Smooth muscle cell (in vitro differentiated cells): Measurements from ENCODE around the gene CCDC8. TPM values are rescaled to one million over a fixed set of nuclear protein-coding genes. Genes with fewer than 3 reads are reported as not detected.

ENCODE experiments used
- DNase-seq: peaks from one replicate; lab custom pipeline; 2025; ENCODE audit not compliant: unreplicated experiment; lab: John Stamatoyannopoulos, UW
- H2AFZ ChIP-seq: fragments of 200-600 bp; sonication (generic); 2 replicates; pipeline ENCODE4 v1.6.0; 2016; ENCODE audit warnings: antibody characterized with exemption, low read depth, mild to moderate bottlenecking
- H3F3A ChIP-seq: fragments of 200-600 bp; sonication (generic); 2 replicates; pipeline ENCODE4 v1.6.0; 2017; ENCODE audit warnings: antibody characterized with exemption, low read depth
- H3K27ac ChIP-seq: fragments of 200-600 bp; sonication (generic); 2 replicates; pipeline ENCODE4 v1.5.1; 2016; ENCODE audit warnings: low read depth, mild to moderate bottlenecking
- H3K27me3 ChIP-seq: fragments of 200-600 bp; sonication (generic); 2 replicates; pipeline ENCODE4 v1.6.1; 2016; ENCODE audit warnings: low read depth, mild to moderate bottlenecking
- H3K36me3 ChIP-seq: fragments of 200-600 bp; sonication (generic); 2 replicates; pipeline ENCODE4 v1.5.1; 2016; ENCODE audit warnings: low read depth
- H3K4me1 ChIP-seq: fragments of 200-600 bp; sonication (generic); 2 replicates; pipeline ENCODE4 v1.5.1; 2016; ENCODE audit warnings: low read depth
- H3K4me2 ChIP-seq: fragments of 200-600 bp; sonication (generic); 2 replicates; pipeline ENCODE4 v1.6.0; 2016; ENCODE audit warnings: mild to moderate bottlenecking
- H3K4me3 ChIP-seq: fragments of 200-600 bp; sonication (generic); 2 replicates; pipeline ENCODE4 v1.5.1; 2016; ENCODE audit warnings: mild to moderate bottlenecking
- H3K79me2 ChIP-seq: fragments of 200-600 bp; sonication (generic); 2 replicates; pipeline ENCODE4 v1.6.0; 2016; ENCODE audit warnings: low read depth, mild to moderate bottlenecking
- H3K9ac ChIP-seq: fragments of 200-600 bp; sonication (generic); 2 replicates; pipeline ENCODE4 v1.6.0; 2016; ENCODE audit warnings: low read depth
- H3K9me3 ChIP-seq: fragments of 200-600 bp; sonication (generic); replicated peaks from 2 replicates; pipeline ENCODE4 v1.5.1; 2016; ENCODE audit warnings: low read depth
- H4K20me1 ChIP-seq: fragments of 200-600 bp; sonication (generic); 2 replicates; pipeline ENCODE4 v1.6.0; 2016; ENCODE audit warnings: low read depth
- WGBS: methylation state at CpG from one replicate; pipeline ENCODE4 v1.1.7; 2016; ENCODE audit warnings: low lambda C conversion rate; 5-methylcytosine and 5-hydroxymethylcytosine counted together
- polyA plus RNA-seq: library from polyadenylated mRNA; unstranded; fragments of >200 nt; fragmentation: Nextera tagmentation; extraction: Ambion mirVana; gene quantifications from 2 replicates; pipeline ENCODE4 v1.2.1, GENCODE V29; 2016
- total RNA-seq: library from RNA; depleted of rRNA; stranded (reverse); fragments of >200 nt; gene quantifications from 2 replicates; pipeline ENCODE4 v1.2.3, GENCODE V29; 2014
- TF ChIP-seq, protein P1 (sequence below): fragments of 200-600 bp; sonication (generic); IDR thresholded peaks from 2 replicates; pipeline ENCODE4 v1.5.1; 2017; ENCODE audit warnings: borderline replicate concordance, mild to moderate bottlenecking, antibody characterized with exemption; ENCODE audit not compliant: insufficient read depth, poor library complexity, severe bottlenecking

The CCDC8 gene
- total and polyA plus RNA-seq, 2 experiments from 2014 or later: 17.9 to 44.5 TPM

GRCh38 chr19:46392252-46392801 lies 21.0 kb downstream of the CCDC8 start:
- H4K20me1 ChIP-seq: no peaks in the 10 kb centered on the region
- H3K9ac ChIP-seq: no peak overlapping the region
- peak overlapping the region; percentile 16 for H3K4me2 ChIP-seq
- no peaks in the 10 kb centered on the region for H3K79me2 ChIP-seq
- no peak overlapping the region for H2AFZ ChIP-seq
- peaks cover 13% of the 10 kb centered on the region for H3F3A ChIP-seq
- H3K27ac ChIP-seq: peak overlapping the region; percentile 64
- no peak for DNase-seq
- WGBS: 51% methylated on average over 21 of the region's 21 CpGs
- TF ChIP-seq, protein P1, sequence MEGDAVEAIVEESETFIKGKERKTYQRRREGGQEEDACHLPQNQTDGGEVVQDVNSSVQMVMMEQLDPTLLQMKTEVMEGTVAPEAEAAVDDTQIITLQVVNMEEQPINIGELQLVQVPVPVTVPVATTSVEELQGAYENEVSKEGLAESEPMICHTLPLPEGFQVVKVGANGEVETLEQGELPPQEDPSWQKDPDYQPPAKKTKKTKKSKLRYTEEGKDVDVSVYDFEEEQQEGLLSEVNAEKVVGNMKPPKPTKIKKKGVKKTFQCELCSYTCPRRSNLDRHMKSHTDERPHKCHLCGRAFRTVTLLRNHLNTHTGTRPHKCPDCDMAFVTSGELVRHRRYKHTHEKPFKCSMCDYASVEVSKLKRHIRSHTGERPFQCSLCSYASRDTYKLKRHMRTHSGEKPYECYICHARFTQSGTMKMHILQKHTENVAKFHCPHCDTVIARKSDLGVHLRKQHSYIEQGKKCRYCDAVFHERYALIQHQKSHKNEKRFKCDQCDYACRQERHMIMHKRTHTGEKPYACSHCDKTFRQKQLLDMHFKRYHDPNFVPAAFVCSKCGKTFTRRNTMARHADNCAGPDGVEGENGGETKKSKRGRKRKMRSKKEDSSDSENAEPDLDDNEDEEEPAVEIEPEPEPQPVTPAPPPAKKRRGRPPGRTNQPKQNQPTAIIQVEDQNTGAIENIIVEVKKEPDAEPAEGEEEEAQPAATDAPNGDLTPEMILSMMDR: no peak
- H3K27me3 ChIP-seq: no peaks in the 10 kb centered on the region
- no peaks in the 10 kb centered on the region for H3K9me3 ChIP-seq
- H3K4me3 ChIP-seq: no peak overlapping the region
- peaks cover 5% of the 10 kb centered on the region for H3K36me3 ChIP-seq
- no peaks in the 10 kb centered on the region for H3K4me1 ChIP-seq

DNA sequence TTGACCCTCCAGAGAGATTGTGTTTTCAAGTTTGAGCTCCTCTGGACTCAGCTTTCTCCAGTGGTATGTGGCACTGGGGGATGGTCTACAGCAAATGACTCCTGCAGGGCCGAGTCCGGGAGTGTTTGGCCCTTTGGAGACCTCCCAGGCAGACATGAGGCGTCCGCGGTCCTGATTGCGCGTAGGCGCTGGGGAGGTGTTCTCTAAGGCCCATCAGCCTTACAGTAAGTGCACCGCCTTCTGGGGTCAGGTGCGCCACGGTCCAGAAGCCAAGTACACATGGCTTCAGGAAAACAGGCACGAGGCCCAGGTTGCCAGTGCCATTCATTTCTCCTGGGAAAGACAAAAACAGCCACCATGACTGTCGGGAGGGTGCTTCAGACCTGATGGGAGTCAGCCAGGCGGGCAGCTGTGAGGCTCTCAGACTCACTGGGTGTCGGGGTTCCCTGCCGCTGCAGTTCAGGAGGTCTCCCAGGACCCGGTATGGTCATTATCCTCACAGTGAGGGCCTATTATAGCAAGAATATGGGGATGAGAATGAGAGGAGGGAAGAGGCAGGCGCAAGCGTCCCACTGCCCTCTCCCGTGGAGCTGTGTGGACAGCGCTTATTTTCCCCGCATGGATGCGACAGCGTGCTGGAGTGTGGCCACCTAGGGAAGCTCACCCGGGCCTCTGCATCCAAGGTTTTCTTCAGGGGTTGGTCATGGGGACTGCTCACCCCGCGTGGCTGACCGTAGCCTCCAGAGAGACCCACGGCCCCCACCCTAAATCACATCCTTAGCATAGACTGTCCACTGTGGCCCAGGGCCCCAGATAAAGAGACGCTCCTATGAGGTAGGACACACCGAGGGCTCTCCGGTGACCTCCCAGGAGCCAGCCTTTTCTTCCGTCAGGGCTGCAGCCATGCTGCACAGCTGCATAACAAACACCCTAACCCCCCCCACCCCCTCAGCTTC lies 21.8 kb downstream of the CCDC8 start:
- Histone ChIP-seq H3K27ac (peak overlapping the region; percentile 64), H2AFZ (no peak overlapping the region)
- no peak for DNase-seq

DNA sequence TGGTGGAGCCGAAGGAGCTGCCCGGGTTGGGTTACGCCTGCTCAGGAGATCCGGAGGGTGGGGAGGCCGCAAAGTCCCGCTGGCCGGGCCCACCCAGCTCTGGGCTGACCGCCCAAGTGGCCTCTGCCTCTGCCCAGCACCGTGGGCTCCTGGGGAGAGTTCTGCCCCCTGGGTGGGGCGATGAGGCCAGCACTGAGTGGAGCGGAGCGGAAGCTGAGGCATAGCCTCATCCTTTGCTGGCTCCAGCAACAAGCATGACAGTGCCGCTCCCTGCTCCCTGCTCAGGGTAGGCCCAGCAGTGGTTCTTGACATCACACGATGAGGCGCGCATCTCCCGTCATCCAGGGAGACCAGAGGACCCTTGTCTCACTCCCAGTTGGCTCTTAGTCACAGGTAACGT lies 22.5 kb downstream of the CCDC8 start:
- Histone ChIP-seq H3K27ac (no peak overlapping the region), H3F3A (peaks cover 13% of the 10 kb centered on the region), H3K36me3 (peaks cover 5% of the 10 kb centered on the region), H2AFZ (no peak overlapping the region), H3K9me3 (no peaks in the 10 kb centered on the region), H3K79me2 (no peaks in the 10 kb centered on the region), H3K4me1 (no peaks in the 10 kb centered on the region), H4K20me1 (no peaks in the 10 kb centered on the region), H3K9ac (no peak overlapping the region), H3K4me3 (no peak overlapping the region), H3K4me2 (no peak overlapping the region), H3K27me3 (no peaks in the 10 kb centered on the region)
- TF ChIP-seq, protein P1: no peak
- 98% methylated on average over 18 of the region's 18 CpGs for WGBS
- DNase-seq: no peak

More for the DNA sequence above, 21.8 kb downstream of the CCDC8 start:
- Histone ChIP-seq H3K4me3 (no peak overlapping the region), H3K4me1 (no peaks in the 10 kb centered on the region), H3F3A (peaks cover 13% of the 10 kb centered on the region), H3K9me3 (no peaks in the 10 kb centered on the region), H3K27me3 (no peaks in the 10 kb centered on the region), H3K79me2 (no peaks in the 10 kb centered on the region), H3K36me3 (peaks cover 5% of the 10 kb centered on the region), H4K20me1 (no peaks in the 10 kb centered on the region), H3K9ac (no peak overlapping the region), H3K4me2 (no peak overlapping the region)
- TF ChIP-seq, protein P1: no peak
- 93% methylated on average over 33 of the region's 33 CpGs for whole genome bisulfite sequencing
